H1 (cell line): ENCODE data around the gene NT5DC1. TPM values are rescaled to one million over a fixed set of nuclear protein-coding genes. Genes with fewer than 3 reads are reported as not detected.

ENCODE experiments used
- CTCF ChIA-PET: fragments of 300-600 bp; sonication (Branson Sonifier 250); formaldehyde crosslinking; loops from one replicate; lab custom pipeline; 2021; ENCODE audit not compliant: partially characterized antibody; lab: Charles Lee
- POLR2A ChIA-PET: fragments of 300-600 bp; sonication (Branson Sonifier 250); formaldehyde crosslinking; loops from one replicate; lab custom pipeline; 2021; ENCODE audit warnings: inconsistent platforms; ENCODE audit not compliant: partially characterized antibody; lab: Charles Lee
- DNase-seq, 2 experiments: peaks; one replicate each; pipeline versions ENCODE4 v3.0.0 to v3.0.0-alpha.2; 2010 to 2022; ENCODE audit warnings: low spot score in 2 of 2, low read depth in 1 of 2, mixed read lengths in 1 of 2
- FAIRE-seq: peaks from 2 replicates; lab custom pipeline; 2011; peaks lifted over from hg19 to GRCh38; lab: Jason Lieb, UNC
- H2AFZ ChIP-seq: 2 replicates; pipeline ENCODE4 v1.8.1; 2012; ENCODE audit warnings: low read length, inconsistent platforms
- H2AK5ac ChIP-seq: 2 replicates; pipeline ENCODE4 v1.6.1; 2013; ENCODE audit warnings: low read depth, low read length
- H2BK120ac ChIP-seq: replicated peaks from 2 replicates; pipeline ENCODE3; 2013; ENCODE audit warnings: low read depth, low read length, inconsistent platforms
- H2BK12ac ChIP-seq: 2 replicates; pipeline ENCODE4 v1.6.1; 2013; ENCODE audit warnings: low read depth, low read length
- H2BK15ac ChIP-seq: 2 replicates; pipeline ENCODE4 v1.6.1; 2013; ENCODE audit warnings: low read length
- H2BK20ac ChIP-seq: 2 replicates; pipeline ENCODE4 v1.6.1; 2013; ENCODE audit warnings: low read length
- H2BK5ac ChIP-seq: 2 replicates; pipeline ENCODE4 v1.6.1; 2013; ENCODE audit warnings: low read depth, low read length
- H3K14ac ChIP-seq: 2 replicates; pipeline ENCODE4 v1.6.1; 2013; ENCODE audit warnings: inconsistent platforms; ENCODE audit not compliant: insufficient read length
- H3K18ac ChIP-seq: 2 replicates; pipeline ENCODE4 v1.6.1; 2013; ENCODE audit warnings: low read length; ENCODE audit errors: extremely low read depth
- H3K23ac ChIP-seq: 2 replicates; pipeline ENCODE4 v1.6.1; 2013; ENCODE audit warnings: inconsistent platforms; ENCODE audit not compliant: insufficient read length
- H3K23me2 ChIP-seq: 2 replicates; pipeline ENCODE4 v1.6.1; 2013; ENCODE audit warnings: low read depth, low read length
- H3K27ac ChIP-seq: 2 replicates; pipeline ENCODE4 v1.6.1; 2011; ENCODE audit warnings: low read depth, low read length, inconsistent platforms
- H3K27me3 ChIP-seq, 4 experiments: replicated peaks in 1 of 4; 1 replicate in 1 of 4; 2 replicates in 3 of 4; pipeline versions ENCODE4 v1.6.1 to v1.8.1; 2011 to 2013; ENCODE audit warnings: low read length in 3 of 4, mild to moderate bottlenecking in 3 of 4, inconsistent platforms in 2 of 4, mixed read lengths in 2 of 4, moderate library complexity in 1 of 4; ENCODE audit not compliant: control insufficient read depth in 3 of 4, insufficient read depth in 3 of 4; ENCODE audit errors: extremely low read depth in 1 of 4
- H3K36me3 ChIP-seq, 4 experiments: 2 replicates each; pipeline versions ENCODE4 v1.6.1 to v1.8.1; 2011 to 2013; ENCODE audit warnings: mild to moderate bottlenecking in 4 of 4, low read length in 3 of 4, moderate library complexity in 2 of 4, control low read depth in 1 of 4, inconsistent platforms in 1 of 4; ENCODE audit not compliant: insufficient read depth in 4 of 4, control insufficient read depth in 2 of 4
- H3K4ac ChIP-seq: replicated peaks from 2 replicates; pipeline ENCODE3; 2013; ENCODE audit warnings: low read length, low read depth, mixed read lengths, inconsistent platforms; ENCODE audit not compliant: insufficient read length
- H3K4me1 ChIP-seq, 4 experiments: replicated peaks in 1 of 4; 1 replicate in 1 of 4; 2 replicates in 3 of 4; pipeline versions ENCODE4 v1.6.1 to v1.8.1; 2011 to 2013; ENCODE audit warnings: low read length in 3 of 4, inconsistent platforms in 2 of 4, mixed read lengths in 1 of 4; ENCODE audit not compliant: insufficient read depth in 4 of 4, control insufficient read depth in 3 of 4
- H3K4me2 ChIP-seq, 2 experiments: 2 replicates each; pipeline versions ENCODE4 v1.6.1 to v1.8.1; 2011 to 2013; ENCODE audit warnings: low read depth in 2 of 2, low read length in 2 of 2, control low read depth in 1 of 2, inconsistent platforms in 1 of 2, mild to moderate bottlenecking in 1 of 2; ENCODE audit not compliant: insufficient read depth in 1 of 2
- H3K4me3 ChIP-seq, 4 experiments: fragments of 200-600, 300-600 bp in 1 of 4; sonication (generic), shearing (Covaris generic), sonication (Bioruptor Twin) in 1 of 4; 2 replicates each; pipeline versions ENCODE4 v1.5.1 to v1.8.1; 2011 to 2016; ENCODE audit warnings: low read length in 4 of 4, low read depth in 3 of 4, control low read depth in 2 of 4, inconsistent platforms in 2 of 4, mild to moderate bottlenecking in 2 of 4, mixed read lengths in 1 of 4, moderate library complexity in 1 of 4; ENCODE audit not compliant: insufficient read depth in 2 of 4; ENCODE audit errors: extremely low read depth in 1 of 4
- H3K56ac ChIP-seq: replicated peaks from 2 replicates; pipeline ENCODE3; 2013; ENCODE audit warnings: low read depth, mild to moderate bottlenecking, mixed read lengths, low read length, inconsistent platforms; ENCODE audit not compliant: insufficient read length
- H3K79me1 ChIP-seq: 2 replicates; pipeline ENCODE4 v1.6.1; 2013; ENCODE audit warnings: low read depth, low read length, control low read depth
- H3K79me2 ChIP-seq, 2 experiments: 2 replicates each; pipeline versions ENCODE4 v1.6.1 to v1.8.1; 2012 to 2013; ENCODE audit warnings: low read length in 2 of 2, mild to moderate bottlenecking in 2 of 2, inconsistent platforms in 1 of 2; ENCODE audit not compliant: insufficient read depth in 2 of 2, control insufficient read depth in 1 of 2
- H3K9ac ChIP-seq, 4 experiments: replicated peaks in 1 of 4; 1 replicate in 1 of 4; 2 replicates in 3 of 4; pipeline versions ENCODE4 v1.6.1 to v1.8.1; 2011 to 2013; ENCODE audit warnings: low read depth in 3 of 4, low read length in 3 of 4, control low read depth in 2 of 4, mild to moderate bottlenecking in 2 of 4, moderate library complexity in 2 of 4, inconsistent platforms in 1 of 4; ENCODE audit errors: extremely low read depth in 1 of 4
- H3K9me3 ChIP-seq, 2 experiments: 2 replicates each; pipeline versions ENCODE4 v1.6.1 to v1.8.1; 2012 to 2013; ENCODE audit warnings: mild to moderate bottlenecking in 2 of 2, moderate library complexity in 2 of 2, control low read depth in 1 of 2, inconsistent platforms in 1 of 2, low read depth in 1 of 2, low read length in 1 of 2, mixed read lengths in 1 of 2; ENCODE audit not compliant: insufficient read depth in 2 of 2
- H4K20me1 ChIP-seq, 2 experiments: replicated peaks in 1 of 2; 2 replicates each; pipeline versions ENCODE3 to v1.8.1; 2011 to 2013; ENCODE audit warnings: inconsistent platforms in 2 of 2, low read length in 2 of 2, mild to moderate bottlenecking in 1 of 2; ENCODE audit not compliant: insufficient read depth in 2 of 2, control insufficient read depth in 1 of 2
- H4K5ac ChIP-seq: 2 replicates; pipeline ENCODE4 v1.6.1; 2013; ENCODE audit warnings: low read length, low read depth, mixed read lengths, inconsistent platforms; ENCODE audit not compliant: insufficient read length
- H4K8ac ChIP-seq: 2 replicates; pipeline ENCODE4 v1.8.0; 2013; ENCODE audit warnings: mild to moderate bottlenecking, moderate library complexity, low read length, inconsistent platforms; ENCODE audit not compliant: insufficient read depth; ENCODE audit errors: extremely low read depth
- H4K91ac ChIP-seq: replicated peaks from 2 replicates; pipeline ENCODE3; 2013; ENCODE audit warnings: low read length, mixed read lengths, inconsistent platforms; ENCODE audit not compliant: insufficient read length
- SP1 ChIP-seq: IDR thresholded peaks from 2 replicates; pipeline ENCODE4 v1.6.1; 2011; ENCODE audit warnings: low read depth, low read length
- WGBS, 2 experiments: shearing (Covaris generic) in 1 of 2; methylation state at CpG; one replicate each; pipeline versions ENCODE4 v1.1.6 to v1.1.7; 2013 to 2015; ENCODE audit warnings: low lambda C conversion rate in 2 of 2, mixed read lengths in 2 of 2, inconsistent platforms in 1 of 2, low coverage in 1 of 2, missing lambda C conversion rate in 1 of 2; ENCODE audit not compliant: insufficient replicate concordance in 2 of 2, insufficient coverage in 1 of 2, insufficient read length in 1 of 2; ENCODE audit errors: extremely low coverage in 1 of 2, missing lambda C conversion rate in 1 of 2; 5-methylcytosine and 5-hydroxymethylcytosine counted together
- polyA plus RNA-seq, 7 experiments: library from polyadenylated mRNA; depleted of rRNA in 3 of 7; stranded (reverse) in 5 of 7; unstranded in 2 of 7; fragments of >200 nt in 5 of 7; fragments of 200-250 nt in 2 of 7; gene quantifications; 1 replicate in 5 of 7; 2 replicates in 1 of 7; 4 replicates in 1 of 7; pipeline versions ENCODE4 v1.2.1 to v1.2.3, GENCODE V29; 2011 to 2013; ENCODE audit warnings: missing spikeins in 2 of 7, mixed read lengths in 2 of 7
- total RNA-seq: library from RNA; stranded (reverse); fragmentation: NEBNext Ultra II Directional; extraction: Animal tissue kit (Norgen Biotek cat#: 25700); gene quantifications from 2 replicates; pipeline ENCODE4 v1.2.1, GENCODE V29; 2021

The NT5DC1 gene
- total and polyA plus RNA-seq, 2 of the 8 experiments (the other 6 are each of a cell fraction or from before 2014, with no cell fraction given), result 25.3 to 72.7 TPM

- no peak overlapping the region for H2BK5ac ChIP-seq
- no peaks in the 10 kb centered on the region for H3K36me3 ChIP-seq
- no peak overlapping the region for H2BK20ac ChIP-seq
- no peaks in the 10 kb centered on the region for H3K23me2 ChIP-seq
- POLR2A ChIA-PET, result no interaction called here
- no peak for DNase-seq
- no peak overlapping the region for H2BK15ac ChIP-seq
- no peak overlapping the region for H3K4me3 ChIP-seq
- H3K9me3 ChIP-seq, result no peaks in the 10 kb centered on the region
- H4K5ac ChIP-seq, result no peak overlapping the region
- H2AK5ac ChIP-seq, result no peak overlapping the region
- no peak overlapping the region for H3K23ac ChIP-seq
- no peak overlapping the region for H3K27ac ChIP-seq
- 88% methylated on average over 3 of the region's 3 CpGs; no CpG with 5 or more reads in 1 of the 2 experiments for WGBS, 2 experiments
- H3K56ac ChIP-seq, result no peak overlapping the region
- H3K18ac ChIP-seq, result no peak overlapping the region
- no peak for FAIRE-seq
- H3K27me3 ChIP-seq, result no peaks in the 10 kb centered on the region
- no peak overlapping the region for H2AFZ ChIP-seq
- no peaks in the 10 kb centered on the region for H4K20me1 ChIP-seq
- CTCF ChIA-PET, result interaction anchor here (0.6 to 1.6 kb wide), 2 partner anchors 22 to 123 kb away, joined by 4 to 5 read pairs; no protein-coding TSS in a partner anchor
- H3K4ac ChIP-seq, result no peak overlapping the region
- no peak overlapping the region for H2BK12ac ChIP-seq
- H4K91ac ChIP-seq, result no peak overlapping the region
- no peak overlapping the region for H3K4me2 ChIP-seq
- H3K9ac ChIP-seq, result no peak overlapping the region
- no peak overlapping the region for H4K8ac ChIP-seq
- no peak overlapping the region for H3K14ac ChIP-seq
- H3K79me1 ChIP-seq, result no peaks in the 10 kb centered on the region
- H2BK120ac ChIP-seq, result no peak overlapping the region
- no peaks in the 10 kb centered on the region for H3K79me2 ChIP-seq
- peaks cover 0 to 3% (median 0%) of the 10 kb centered on the region in 4 experiments; a peak in 1 of 7 replicates for H3K4me1 ChIP-seq
- no peak for TF ChIP-seq SP1
These were observed 92.1 kb downstream of the NT5DC1 start for GRCh38 chr6:116192786-116193185.
